Measurements from ENCODE around the gene PHACTR1.

DNA sequence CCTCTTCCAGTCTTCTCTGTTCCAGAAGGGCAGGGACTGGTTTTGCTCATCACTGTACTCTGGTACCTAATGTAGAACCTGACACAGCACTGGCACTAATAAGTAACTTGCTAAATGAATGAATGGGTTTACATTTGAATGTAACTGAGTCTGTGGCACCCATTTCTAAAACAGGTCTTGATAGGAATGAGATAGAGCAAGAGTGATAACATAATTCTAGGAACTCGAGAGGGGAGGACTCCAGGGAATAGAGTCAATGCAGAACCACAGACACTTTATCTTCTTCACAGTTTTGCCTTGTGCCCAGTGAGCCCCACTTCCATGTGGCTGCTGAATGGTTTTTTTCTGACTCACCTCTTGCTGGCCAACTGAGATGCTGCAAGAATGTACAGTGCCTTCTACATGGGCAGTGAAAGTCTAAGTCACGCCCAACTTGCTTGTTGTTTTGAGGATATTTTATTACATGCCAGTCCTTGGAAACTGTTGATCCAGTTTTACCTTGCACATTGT lies 550.6 kb downstream of the PHACTR1 start:
- TF ChIP-seq, protein P1, sequence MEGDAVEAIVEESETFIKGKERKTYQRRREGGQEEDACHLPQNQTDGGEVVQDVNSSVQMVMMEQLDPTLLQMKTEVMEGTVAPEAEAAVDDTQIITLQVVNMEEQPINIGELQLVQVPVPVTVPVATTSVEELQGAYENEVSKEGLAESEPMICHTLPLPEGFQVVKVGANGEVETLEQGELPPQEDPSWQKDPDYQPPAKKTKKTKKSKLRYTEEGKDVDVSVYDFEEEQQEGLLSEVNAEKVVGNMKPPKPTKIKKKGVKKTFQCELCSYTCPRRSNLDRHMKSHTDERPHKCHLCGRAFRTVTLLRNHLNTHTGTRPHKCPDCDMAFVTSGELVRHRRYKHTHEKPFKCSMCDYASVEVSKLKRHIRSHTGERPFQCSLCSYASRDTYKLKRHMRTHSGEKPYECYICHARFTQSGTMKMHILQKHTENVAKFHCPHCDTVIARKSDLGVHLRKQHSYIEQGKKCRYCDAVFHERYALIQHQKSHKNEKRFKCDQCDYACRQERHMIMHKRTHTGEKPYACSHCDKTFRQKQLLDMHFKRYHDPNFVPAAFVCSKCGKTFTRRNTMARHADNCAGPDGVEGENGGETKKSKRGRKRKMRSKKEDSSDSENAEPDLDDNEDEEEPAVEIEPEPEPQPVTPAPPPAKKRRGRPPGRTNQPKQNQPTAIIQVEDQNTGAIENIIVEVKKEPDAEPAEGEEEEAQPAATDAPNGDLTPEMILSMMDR (IDR thresholded peaks at IDR 0.05): no peak
- no peak for TF ChIP-seq POLR2A (IDR thresholded peaks at IDR 0.05)
